Measurements from ENCODE around the gene ARHGAP26. TPM values are rescaled to one million over a fixed set of nuclear protein-coding genes. Genes with fewer than 3 reads are reported as not detected.
"Not testable (repeated sequence)": the region's sequence is repeated elsewhere in the genome, so short reads cannot be mapped to it uniquely, and the experiment has no call there.

ARHGAP26 gene
- polyA plus RNA-seq, 6 donors from 2014 or later = 2.4 to 8.7 (median 4.1) TPM

- no peak overlapping the region for H3K27ac Mint-ChIP-seq
- H3K36me3 Mint-ChIP-seq = no peaks in the 10 kb centered on the region
- H3K27me3 Mint-ChIP-seq = no peaks in the 10 kb centered on the region
- H3K4me1 Mint-ChIP-seq = peaks cover 1 to 11% (median 6%) of the 10 kb centered on the region in 3 donors
- H3K9me3 Mint-ChIP-seq = no peaks in the 10 kb centered on the region
- DNase-seq = no peak
- no peak for ATAC-seq (ENCODE audit: low read depth in 2 of 2)
- H3K4me3 Mint-ChIP-seq = no peak overlapping the region
Measured at GRCh38 chr5:142918959-142919635, 148.9 kb downstream of the ARHGAP26 start.

- no peaks in the 10 kb centered on the region for H3K36me3 Mint-ChIP-seq
Measured at GRCh38 chr5:142920849-142921612, 150.9 kb downstream of the ARHGAP26 start.

GRCh38 chr5:142922223-142922952, 152.2 kb downstream of the ARHGAP26 start:
- Mint-ChIP-seq H3K27ac (peak overlapping the region in 1 of 6 donors; percentile 2), H3K4me3 (peak overlapping the region in 1 of 8 donors; percentile 7), H3K9me3 (no peaks in the 10 kb centered on the region), H3K36me3 (no peaks in the 10 kb centered on the region), H3K27me3 (no peaks in the 10 kb centered on the region), H3K4me1 (peaks cover 0 to 7% (median 0%) of the 10 kb centered on the region in 3 donors)
- peak in 1 of 2 donors; percentile 51 for ATAC-seq (ENCODE audit: low read depth in 2 of 2)
- DNase-seq = no peak

More at GRCh38 chr5:142920849-142921612, 150.9 kb downstream of the ARHGAP26 start:
- no peak overlapping the region for H3K4me3 Mint-ChIP-seq
- no peaks in the 10 kb centered on the region for H3K27me3 Mint-ChIP-seq
- ATAC-seq (ENCODE audit: low read depth in 2 of 2) = no peak
- H3K27ac Mint-ChIP-seq = no peak overlapping the region
- no peak for DNase-seq
- peaks cover under 1 to 7% (median 6%) of the 10 kb centered on the region in 3 donors for H3K4me1 Mint-ChIP-seq
- H3K9me3 Mint-ChIP-seq = no peaks in the 10 kb centered on the region

GRCh38 chr5:142924135-142924883, 154.1 kb downstream of the ARHGAP26 start:
- Mint-ChIP-seq H3K4me3 (peak overlapping the region in 1 of 8 donors; percentile 56), H3K4me1 (peaks cover 0 to 7% (median 0%) of the 10 kb centered on the region in 3 donors), H3K36me3 (no peaks in the 10 kb centered on the region), H3K9me3 (no peaks in the 10 kb centered on the region), H3K27ac (no peak overlapping the region), H3K27me3 (no peaks in the 10 kb centered on the region)
- DNase-seq (no peak), ATAC-seq (ENCODE audit: low read depth in 2 of 2) (no peak)

- Mint-ChIP-seq H3K9me3 (no peaks in the 10 kb centered on the region), H3K4me3 (no peak overlapping the region), H3K27me3 (no peaks in the 10 kb centered on the region), H3K27ac (no peak overlapping the region), H3K4me1 (peaks cover 0 to 7% (median 0%) of the 10 kb centered on the region in 3 donors), H3K36me3 (peaks cover 0 to 3% of the 10 kb centered on the region in 2 donors)
- DNase-seq (no peak), ATAC-seq (ENCODE audit: low read depth in 2 of 2) (no peak)
Measured at GRCh38 chr5:142925795-142926194, 155.6 kb downstream of the ARHGAP26 start.

GRCh38 chr5:142926549-142926948, 156.4 kb downstream of the ARHGAP26 start:
- ATAC-seq (ENCODE audit: low read depth in 2 of 2) (no peak), DNase-seq (no peak)
- Mint-ChIP-seq H3K9me3 (no peaks in the 10 kb centered on the region), H3K36me3 (peaks cover 0 to 5% of the 10 kb centered on the region in 2 donors), H3K4me1 (peaks cover 0 to 7% (median 0%) of the 10 kb centered on the region in 3 donors), H3K4me3 (no peak overlapping the region), H3K27me3 (no peaks in the 10 kb centered on the region), H3K27ac (no peak overlapping the region)

GRCh38 chr5:142928999-142929398, 158.8 kb downstream of the ARHGAP26 start:
- H3K4me1 Mint-ChIP-seq; H3K27me3 Mint-ChIP-seq; H3K4me3 Mint-ChIP-seq; H3K27ac Mint-ChIP-seq; ATAC-seq (ENCODE audit: low read depth in 2 of 2); DNase-seq; H3K9me3 Mint-ChIP-seq: not testable (repeated sequence)
- H3K36me3 Mint-ChIP-seq = peaks cover 0 to 16% of the 10 kb centered on the region in 2 donors

- no peaks in the 10 kb centered on the region for H3K27me3 Mint-ChIP-seq
- peaks cover under 1 to 9% (median 8%) of the 10 kb centered on the region in 3 donors for H3K4me1 Mint-ChIP-seq
- no peaks in the 10 kb centered on the region for H3K9me3 Mint-ChIP-seq
- no peak overlapping the region for H3K4me3 Mint-ChIP-seq
- DNase-seq (no peak), ATAC-seq (ENCODE audit: low read depth in 2 of 2) (no peak)
- H3K36me3 Mint-ChIP-seq = peaks cover 0 to 16% of the 10 kb centered on the region in 2 donors
- H3K27ac Mint-ChIP-seq = no peak overlapping the region
Measured at GRCh38 chr5:142929587-142929986, 159.4 kb downstream of the ARHGAP26 start.

DNA sequence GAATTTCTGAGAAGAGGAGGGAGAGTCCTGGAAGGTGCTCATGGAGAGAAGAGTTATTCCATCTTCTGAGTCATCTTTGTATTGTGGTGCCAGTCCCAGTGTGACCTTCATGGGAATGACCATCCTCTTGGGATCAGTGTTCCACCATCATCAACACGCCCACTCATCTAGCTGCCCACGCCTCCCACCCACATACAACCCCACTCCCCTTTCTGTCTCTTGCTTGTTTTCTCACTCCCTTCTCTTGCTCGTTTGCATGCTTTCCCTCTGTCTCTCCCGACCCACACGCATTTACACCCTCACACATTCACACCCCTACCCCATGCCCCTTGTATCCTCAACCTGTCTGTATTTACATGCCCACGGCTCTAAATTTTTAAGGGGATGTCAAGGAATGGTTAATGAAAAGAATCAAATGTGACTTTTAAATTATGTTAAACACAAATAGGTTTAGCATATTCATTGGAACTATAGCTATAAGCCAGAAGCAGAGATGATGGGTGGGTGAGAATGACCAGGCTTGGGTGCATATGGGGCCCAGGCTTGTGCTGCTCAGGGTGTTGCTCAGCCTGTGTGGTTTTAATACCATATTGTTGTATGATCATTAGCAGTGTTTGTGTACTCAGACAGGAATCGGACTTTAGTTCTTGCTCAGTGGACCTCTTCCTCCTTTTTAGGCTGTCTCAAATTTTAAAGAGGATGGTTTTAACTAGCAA, 160.4 kb downstream of the ARHGAP26 start:
- Mint-ChIP-seq H3K27ac (no peak overlapping the region), H3K9me3 (no peaks in the 10 kb centered on the region), H3K36me3 (peaks cover 0 to 16% of the 10 kb centered on the region in 2 donors), H3K4me3 (no peak overlapping the region), H3K4me1 (peaks cover 6 to 18% (median 14%) of the 10 kb centered on the region in 3 donors), H3K27me3 (no peaks in the 10 kb centered on the region)
- DNase-seq (no peak), ATAC-seq (ENCODE audit: low read depth in 2 of 2) (no peak)

DNA sequence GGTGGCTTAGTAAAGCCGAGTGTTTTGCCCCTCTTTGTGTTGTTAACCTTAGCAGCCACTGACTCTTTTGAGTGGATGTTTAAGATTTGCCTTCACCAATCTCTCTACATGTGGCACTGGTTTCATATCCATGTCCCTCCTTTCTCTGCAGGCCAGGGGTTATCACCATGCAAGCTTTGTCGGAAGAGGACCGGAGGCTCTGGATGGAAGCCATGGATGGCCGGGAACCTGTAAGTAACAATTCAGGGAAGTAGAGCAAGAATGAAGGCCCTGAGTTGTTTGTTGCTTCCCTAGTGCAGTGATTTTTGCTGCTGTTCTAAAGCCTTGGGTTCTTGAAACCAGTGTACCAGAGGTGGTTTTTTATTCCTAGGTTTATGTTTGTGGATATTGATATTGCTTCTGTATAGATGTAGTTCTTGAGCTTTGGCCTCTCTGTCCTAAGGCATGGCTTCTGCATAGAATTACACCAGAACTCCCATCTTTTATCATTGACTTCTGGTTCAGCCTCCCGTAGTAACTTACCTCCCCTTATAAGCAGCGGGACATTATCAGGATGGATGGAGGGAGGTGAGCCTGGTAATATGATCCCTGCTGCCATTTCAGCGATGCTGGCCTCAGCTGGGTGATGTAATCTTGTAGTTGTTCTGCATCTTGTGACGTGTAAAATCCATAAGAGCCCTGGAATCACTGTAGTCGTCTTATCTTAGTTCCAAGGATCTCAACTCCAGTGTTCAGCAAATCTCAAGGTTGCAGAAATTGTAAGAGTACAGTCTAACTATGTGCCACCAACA, 161.9 kb downstream of the ARHGAP26 start:
- Mint-ChIP-seq H3K36me3 (peaks cover 0 to 16% of the 10 kb centered on the region in 2 donors), H3K27ac (no peak overlapping the region), H3K4me3 (no peak overlapping the region), H3K9me3 (no peaks in the 10 kb centered on the region), H3K4me1 (peaks cover 13 to 25% (median 20%) of the 10 kb centered on the region in 3 donors), H3K27me3 (no peaks in the 10 kb centered on the region)
- ATAC-seq (ENCODE audit: low read depth in 2 of 2) (no peak), DNase-seq (no peak)

- peak overlapping the region in 1 of 8 donors; percentile 2 for H3K4me3 Mint-ChIP-seq
- ATAC-seq (ENCODE audit: low read depth in 2 of 2) (no peak), DNase-seq (no peak)
- peak overlapping the region in 3 of 6 donors; percentile 7 to 60 (median 34) for H3K27ac Mint-ChIP-seq
- peaks cover 13 to 25% (median 20%) of the 10 kb centered on the region in 3 donors for H3K4me1 Mint-ChIP-seq
- peaks cover 0 to 16% of the 10 kb centered on the region in 2 donors for H3K36me3 Mint-ChIP-seq
- no peaks in the 10 kb centered on the region for H3K9me3 Mint-ChIP-seq
- H3K27me3 Mint-ChIP-seq = no peaks in the 10 kb centered on the region
Measured at GRCh38 chr5:142934051-142934762, 164.0 kb downstream of the ARHGAP26 start.

Measured in naive B cell (primary cell).